ENCODE results near the gene KLHL11.
"Not testable (repeated sequence)": the region's sequence is repeated elsewhere in the genome, so short reads cannot be mapped to it uniquely, and the experiment has no call there.

KLHL11 gene

DNA sequence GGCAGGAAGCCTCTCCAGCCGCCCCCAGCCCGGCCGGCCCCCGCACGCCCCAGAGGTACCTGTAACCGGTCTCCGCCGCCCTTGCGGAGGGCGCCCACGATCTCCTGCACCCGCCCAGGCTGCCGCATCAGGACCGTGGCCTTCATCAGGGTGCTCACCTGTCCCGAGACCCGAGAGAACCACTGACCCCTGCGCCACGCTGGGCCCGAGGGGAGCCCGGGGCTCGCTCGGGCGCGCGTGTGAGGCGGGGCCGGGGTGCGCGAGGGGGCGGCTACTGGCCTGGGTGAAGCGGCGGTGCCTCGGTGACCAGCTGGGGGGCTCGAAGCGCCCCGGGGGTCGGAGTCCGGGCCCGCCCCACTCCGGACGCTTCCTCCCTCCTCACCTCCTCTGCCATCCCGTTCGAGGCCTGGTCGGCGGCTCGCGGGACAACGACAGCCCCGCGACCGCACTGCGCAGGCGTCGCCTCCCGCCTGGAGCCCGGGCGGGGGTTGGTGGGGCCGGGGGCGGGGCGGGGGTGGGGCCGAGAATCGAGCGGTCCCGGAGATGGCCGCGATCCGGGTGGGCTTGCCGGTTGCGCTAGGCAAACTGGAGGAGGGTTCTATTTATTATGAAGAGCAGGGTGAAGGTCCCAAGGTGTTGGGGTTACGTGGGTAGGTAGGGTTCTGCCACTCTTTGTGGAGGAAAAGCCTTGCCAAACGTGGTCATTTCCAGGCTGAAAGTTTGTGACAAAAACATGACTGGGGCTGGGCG, 29.2 kb downstream of the KLHL11 start, which contains the start of gene NT5C3B:
Gene NT5C3B (minus strand): TSS at position 433 of the 750 bp plus-strand sequence. CDS start 39 bp downstream, at position 394.
- no peak for DNase-seq

DNA sequence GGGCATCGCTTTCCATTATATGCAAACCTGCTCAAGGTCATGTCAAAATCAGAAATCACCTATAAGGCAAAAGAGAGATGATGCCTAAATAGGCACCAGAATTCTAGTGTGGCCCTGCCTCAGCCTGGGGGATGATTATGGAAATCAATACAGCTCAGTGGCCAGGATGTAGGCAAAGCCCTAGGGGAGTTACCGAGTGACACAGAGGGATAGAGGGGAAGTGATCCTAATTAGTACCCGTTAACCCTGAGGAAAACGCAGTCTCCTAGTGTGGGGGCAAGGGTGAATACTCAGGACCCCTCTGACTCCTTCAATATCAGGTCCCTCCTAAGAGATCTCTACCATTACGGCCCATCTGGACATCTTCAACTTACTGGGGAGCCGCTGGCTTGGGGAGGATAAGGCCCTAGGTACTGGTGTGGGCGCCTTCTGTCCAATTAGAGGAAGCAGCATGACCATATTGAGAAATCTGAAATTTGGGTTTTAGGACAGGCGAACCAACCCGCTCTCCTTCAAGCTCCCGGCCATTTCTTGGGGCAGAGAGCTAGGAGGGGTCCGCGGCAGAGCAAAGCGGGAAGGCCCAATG, 29.9 kb downstream of the KLHL11 start:
- DNase-seq: no peak

DNA sequence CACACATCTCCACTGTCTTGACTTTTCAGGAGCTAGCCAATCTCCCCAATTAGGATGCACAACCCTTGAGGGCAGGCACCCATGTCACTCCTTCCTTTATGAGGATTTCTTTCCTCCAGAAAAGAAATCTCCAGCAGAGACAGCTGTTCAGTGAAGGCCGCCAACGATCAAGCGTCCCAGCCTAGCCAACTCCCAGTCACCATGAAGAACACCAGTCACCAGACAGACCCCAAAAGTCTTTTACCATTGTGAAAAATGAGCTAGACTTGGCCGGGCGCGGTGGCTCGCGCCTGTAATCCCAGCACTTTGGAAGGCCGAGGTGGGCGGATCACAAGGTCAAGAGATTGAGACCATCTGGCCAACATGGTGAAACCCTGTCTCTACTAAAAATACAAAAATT, 35.3 kb downstream of the KLHL11 start:
- DNase-seq: not testable (repeated sequence)

GRCh38 chr17:41825175-41825845, 39.9 kb downstream of the KLHL11 start:
- no peak for DNase-seq

DNA sequence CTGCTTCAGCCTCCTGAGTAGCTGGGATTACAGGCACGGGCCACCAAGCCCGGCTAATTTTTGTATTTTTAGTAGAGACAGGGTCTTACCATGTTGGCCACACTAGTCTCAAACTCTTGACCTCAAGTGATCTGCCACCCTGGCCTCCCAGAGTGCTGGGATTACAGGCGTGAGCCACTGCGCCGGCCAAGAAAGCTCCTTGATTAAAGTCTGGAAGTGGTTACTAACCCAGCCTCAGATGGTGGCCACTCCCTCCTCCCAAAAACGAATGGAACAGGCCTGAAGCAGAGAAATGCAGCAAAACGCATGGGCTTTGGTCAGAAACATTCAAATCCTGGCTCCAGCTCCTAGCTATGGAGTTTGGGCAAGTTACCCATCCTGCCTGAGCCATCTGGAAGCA, 41.1 kb downstream of the KLHL11 start:
- DNase-seq: no peak

DNA sequence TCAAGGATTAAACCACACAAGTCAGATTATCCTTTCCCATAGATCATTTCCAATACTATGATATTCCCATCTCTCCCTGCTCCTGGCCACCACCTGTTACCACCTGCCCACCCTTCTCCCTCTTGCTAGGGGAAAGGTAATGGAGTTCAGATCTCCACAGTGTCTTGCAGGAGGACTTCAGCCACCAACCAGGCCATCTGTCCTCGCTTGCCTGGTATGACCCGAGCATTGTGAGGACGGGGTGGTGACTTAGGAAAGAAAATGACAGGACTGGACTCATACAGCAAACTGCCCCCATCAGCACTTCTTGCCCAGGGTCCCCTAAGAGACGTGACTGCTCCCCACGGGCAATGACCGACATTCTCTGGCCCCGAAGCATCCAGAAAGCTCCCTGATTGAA, 41.6 kb downstream of the KLHL11 start:
- DNase-seq: no peak

GRCh38 chr17:41823141-41823524, 42.1 kb downstream of the KLHL11 start:
- no peak for DNase-seq

- DNase-seq: no peak
These were observed 42.7 kb downstream of the KLHL11 start for GRCh38 chr17:41822216-41823140.

DNA sequence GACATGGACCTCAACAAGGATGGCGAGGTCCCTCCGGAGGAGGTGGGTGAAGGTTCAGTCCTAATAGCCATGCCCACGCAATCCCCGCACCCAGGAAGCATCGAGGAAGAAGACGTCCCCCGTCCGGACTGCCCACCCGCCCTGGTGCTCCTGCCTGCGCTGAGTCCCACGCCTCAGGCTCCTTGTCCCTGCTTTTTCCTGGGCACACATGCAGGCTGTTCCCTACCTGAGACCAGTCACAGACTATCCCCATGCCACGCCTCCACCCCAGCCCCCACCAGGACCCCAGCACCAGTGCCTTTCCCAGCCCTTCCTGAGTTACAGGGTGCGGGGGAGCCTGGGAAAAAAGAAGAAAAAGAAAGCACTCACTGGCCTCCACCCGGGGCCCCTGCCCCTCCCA, 43.4 kb downstream of the KLHL11 start:
- no peak for DNase-seq

DNA sequence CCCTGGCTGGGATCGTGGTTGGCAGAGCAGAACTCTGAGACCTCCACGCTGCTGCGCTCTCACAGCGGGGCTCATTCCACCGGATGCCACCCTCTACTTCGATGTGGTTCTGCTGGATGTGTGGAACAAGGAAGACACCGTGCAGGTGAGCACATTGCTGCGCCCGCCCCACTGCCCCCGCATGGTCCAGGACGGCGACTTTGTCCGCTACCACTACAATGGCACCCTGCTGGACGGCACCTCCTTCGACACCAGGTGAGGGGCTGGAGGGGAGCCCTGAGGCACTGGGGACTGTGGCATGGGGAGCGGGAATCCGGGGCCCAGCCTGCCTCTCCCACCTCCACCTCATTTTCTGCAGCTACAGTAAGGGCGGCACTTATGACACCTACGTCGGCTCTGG, 47.2 kb downstream of the KLHL11 start:
- no peak for DNase-seq

DNA sequence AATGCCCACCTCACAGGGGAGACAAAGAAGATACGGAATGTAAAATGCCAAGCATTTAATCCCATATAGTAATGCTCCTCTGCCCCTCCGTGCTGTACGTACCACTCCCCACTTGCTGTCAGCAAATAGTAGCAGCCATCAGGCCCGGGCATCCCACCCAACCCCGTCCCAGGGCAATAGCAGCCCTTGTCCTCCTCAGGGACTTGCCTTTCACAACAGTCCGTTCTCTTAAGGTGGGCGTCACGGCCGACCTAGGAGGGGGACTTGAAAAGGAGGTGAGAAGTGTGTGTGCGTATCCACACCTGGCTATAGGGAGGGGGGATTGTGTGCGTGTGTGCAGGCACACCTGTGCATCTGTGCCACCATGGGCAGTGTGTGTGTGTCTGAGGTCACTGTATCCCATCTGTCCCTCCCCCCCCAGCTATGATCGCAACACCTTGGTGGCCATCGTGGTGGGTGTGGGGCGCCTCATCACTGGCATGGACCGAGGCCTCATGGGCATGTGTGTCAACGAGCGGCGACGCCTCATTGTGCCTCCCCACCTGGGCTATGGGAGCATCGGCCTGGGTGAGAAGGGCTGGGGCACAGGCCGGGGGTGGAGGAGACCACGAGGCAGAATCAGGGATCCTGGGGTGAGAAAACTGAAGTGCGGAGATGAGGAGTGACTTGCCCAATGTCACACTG, 48.4 kb downstream of the KLHL11 start:
- DNase-seq: no peak

GRCh38 chr17:41814195-41814594, 51.0 kb downstream of the KLHL11 start:
- no peak for DNase-seq

DNA sequence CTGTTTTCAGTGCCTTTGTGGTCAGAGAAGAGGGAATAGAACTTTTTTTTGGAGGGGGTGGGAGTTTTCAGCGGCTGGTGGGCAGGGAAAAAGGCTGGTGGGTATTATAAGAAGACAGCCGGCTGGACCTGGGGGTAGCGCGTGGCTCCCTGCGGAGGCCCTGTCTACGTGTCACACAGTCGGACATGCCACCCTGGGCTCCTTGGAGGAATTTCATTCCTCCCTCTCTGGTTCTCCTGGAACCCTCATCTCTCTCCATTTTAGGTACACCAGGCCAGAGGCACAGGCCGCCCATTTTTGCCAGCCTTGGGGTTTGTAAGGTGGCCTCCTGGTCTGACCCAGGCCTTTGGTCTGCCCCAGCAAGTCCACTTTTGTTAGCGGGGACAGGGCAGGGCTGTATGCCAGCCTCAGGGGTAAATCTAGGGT, 51.5 kb downstream of the KLHL11 start:
- DNase-seq: no peak

DNA sequence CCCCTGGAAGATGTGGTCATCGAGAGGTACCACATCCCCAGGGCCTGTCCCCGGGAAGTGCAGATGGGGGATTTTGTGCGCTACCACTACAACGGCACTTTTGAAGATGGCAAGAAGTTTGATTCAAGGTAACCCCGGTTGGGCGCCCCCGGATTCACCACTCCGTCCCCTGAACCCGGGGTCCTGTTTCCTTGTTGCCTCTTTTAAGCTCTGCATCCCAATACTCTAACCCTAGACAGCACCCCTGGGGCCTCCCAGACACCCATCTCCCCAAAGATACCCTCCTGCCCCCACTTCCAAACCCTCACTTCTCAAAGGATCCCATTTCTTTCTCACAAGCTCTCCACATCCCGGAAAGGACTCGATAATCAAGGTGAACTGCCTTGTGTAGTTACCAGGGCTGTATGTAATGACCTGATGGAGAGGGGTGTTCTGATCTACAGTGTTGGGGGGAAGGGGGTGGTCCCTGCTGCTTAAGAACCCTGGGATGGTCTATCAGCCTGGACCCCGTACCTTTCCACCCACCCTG, 52.0 kb downstream of the KLHL11 start:
- DNase-seq: no peak

DNA sequence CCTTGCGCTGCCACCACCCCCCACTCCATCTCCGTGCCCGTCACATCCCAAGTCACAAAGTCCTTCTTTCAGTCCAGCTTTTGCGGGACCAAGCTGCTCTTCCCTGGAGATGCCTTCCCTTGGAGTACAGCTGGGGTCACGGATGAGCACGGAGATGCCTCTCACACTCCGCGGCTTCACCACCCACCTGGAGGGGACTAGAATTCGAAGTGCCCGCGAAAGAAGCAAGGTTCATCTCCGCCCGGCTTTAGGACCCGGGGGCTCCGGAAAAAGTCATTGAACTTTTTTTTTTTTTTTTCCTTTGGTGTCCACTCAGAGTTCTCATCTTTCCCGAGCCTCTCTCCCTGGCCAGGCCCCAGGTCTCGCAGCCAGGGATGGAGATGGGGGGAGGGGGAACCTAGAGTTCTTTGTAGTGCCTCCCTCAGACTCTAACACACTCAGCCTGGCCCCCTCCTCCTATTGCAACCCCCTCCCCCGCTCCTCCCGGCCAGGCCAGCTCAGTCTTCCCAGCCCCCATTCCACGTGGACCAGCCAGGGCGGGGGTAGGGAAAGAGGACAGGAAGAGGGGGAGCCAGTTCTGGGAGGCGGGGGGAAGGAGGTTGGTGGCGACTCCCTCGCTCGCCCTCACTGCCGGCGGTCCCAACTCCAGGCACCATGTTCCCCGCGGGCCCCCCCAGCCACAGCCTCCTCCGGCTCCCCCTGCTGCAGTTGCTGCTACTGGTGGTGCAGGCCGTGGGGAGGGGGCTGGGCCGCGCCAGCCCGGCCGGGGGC, 52.7 kb downstream of the KLHL11 start, which contains the start of gene FKBP10:
Gene FKBP10 (plus strand): TSS at position 624 of the 771 bp plus-strand sequence. CDS start 31 bp downstream, at position 655.
- DNase-seq: no peak

DNA sequence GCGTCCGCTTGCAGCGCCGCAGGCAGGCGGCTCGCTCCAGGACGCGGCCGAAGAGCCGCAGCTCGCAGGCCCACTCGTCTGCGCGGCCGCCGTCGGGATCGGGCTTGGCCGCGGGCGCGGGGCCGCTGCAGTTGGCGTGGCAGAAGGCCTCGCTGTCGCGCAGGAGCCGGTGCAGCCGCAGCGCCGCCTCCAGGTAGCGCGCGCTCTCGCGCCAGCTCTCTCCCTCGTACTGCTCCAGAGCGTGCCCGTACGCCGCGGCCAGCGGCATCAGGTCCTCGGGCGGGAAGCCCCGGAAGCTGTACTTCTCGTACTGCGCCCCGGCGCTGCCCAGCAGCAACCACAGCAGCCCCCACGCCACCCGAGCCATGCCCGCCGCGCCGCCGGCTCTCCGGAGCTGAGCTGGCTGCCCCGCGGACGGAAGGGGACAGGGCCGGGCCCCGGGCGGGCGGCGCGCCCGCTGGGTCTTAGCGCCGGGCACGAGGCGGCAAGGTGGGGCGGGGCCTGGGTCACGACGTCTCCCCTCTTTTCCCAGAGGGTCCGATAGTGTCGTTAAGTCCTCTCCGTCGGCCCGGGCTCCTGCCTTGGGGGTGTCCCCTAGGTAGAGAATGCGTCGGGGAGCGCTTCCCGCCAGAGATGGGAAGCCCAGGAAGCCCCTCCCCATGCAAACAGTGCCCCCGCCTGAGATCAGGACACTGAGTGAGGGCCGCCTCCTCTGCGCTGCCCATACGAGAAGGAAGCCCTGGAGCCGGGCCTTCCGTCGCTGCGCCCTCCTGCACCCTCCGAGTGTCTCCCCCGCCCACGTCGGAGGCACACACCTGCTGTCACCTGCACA, 53.5 kb downstream of the KLHL11 start, which contains the start of gene P3H4:
Gene P3H4 (minus strand): TSS at position 401 of the 832 bp plus-strand sequence. CDS start 34 bp downstream, at position 367.
- peak; percentile 21 for DNase-seq

DNA sequence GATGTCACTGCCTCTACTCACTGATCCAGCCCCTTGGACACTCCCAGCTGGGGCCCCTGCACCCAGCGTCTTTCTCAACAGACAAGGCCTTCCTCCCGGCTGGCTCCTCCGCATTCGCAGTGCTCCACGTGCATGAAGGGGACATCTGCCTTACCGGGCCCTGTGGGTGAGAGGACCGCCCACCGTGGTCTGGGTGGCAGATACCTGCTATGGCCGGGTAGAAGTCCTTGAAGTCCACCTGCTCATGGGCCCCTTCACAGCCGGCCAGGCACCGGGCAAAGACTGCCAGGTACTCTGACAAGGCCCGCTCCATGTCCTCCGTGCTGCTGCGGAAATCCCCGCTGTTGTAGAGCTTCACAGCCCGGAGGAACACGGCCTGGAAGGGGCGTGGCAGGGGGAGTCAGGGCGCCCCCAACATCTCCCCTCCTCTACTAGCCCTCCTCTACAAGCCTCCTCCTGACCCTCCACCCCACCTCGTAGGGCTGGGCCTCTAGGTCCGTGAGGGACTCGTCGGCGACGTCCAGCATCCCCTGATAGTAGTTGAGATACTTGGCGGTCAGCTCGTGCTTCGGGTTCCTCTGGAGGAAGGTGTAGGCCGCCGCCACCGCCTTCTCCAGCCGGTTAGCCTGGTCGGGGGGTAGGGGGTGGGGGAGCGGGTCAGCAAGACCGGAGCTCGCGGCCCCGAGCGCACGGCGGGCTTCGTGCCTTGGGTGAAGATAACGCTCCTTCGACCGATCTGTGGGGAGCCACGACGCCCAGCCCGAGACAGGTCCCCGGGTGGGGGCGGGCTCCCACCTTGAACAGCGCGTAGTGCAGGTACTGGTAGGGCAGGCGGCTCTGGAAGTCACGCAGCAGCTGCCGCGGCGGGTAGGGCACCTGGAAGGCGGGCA, 54.3 kb downstream of the KLHL11 start:
- DNase-seq: no peak

DNA sequence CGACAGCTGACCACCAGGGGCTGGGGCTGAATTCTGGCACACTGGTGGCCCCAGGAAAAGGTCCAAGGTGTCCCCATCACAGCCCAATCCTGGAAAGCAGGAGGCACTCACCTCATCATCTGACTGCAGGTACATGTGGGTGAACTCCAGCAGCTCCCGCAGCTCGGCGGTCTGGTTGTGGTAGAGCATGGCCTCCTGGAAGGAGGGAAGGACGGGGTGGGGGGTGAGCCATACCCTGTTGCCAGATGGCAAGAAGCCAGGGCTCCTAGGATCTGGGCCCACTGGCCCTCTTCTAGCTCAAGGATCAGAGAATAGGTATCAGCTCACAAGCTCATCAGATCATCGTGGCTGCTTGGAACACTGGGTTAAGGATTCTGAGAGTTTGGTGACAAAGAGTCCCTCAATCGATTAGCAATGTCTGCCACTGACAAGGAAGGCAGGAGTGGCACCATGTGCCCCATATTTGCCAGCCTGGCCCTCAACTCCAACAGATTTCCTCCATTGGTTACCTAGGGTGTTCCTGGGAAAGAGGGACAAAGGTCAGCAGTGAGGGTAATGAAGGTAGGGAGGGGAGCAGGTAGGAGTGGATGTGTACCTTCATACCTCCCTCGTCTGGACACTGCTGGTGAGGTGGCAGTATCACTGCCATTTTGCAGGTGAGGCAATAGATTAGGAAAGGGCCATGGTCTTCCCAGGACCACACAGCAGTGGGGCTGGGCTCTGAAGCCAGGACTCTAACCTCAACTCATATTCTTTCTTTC, 58.4 kb downstream of the KLHL11 start:
- DNase-seq: no peak
